Hematopoietic multipotent progenitor cell treated with erythropoietin and hydrocortisone succinate and interleukin-3 and kit ligand, for 6 days (in vitro differentiated cells): ENCODE data around the gene BCLAF3.

Source experiments
- DNase-seq: peaks from one replicate; pipeline ENCODE4 v3.0.0-alpha.2; 2015

BCLAF3 gene

GRCh38 chrX:19990556-19991349, at the start of gene BCLAF3:
Gene BCLAF3, minus strand, starts transcription at chrX:19991061. Its CDS starts 20,797 bp downstream, at chrX:19970264.
- peak; percentile 91 for DNase-seq

DNA sequence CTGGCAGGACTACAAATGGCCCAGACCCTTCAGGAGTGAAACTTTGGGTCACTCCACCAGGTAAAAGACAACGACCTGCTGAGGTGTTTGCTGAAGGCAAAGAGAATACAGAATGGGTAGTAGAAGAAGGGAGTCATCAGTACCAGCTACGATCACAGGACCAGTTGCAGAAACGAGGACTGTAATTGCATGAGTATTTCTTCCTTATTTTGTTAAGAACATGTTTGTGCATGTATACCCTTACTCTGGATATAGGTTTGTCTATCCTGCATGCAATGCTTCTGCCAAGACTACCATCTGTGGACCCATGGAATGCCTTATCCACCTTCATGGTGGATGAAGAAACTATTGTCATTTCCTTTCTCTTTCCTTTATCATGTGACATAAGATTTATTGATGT, 48.1 kb upstream of the BCLAF3 start:
- DNase-seq: no peak

GRCh38 chrX:20037186-20037585, 46.3 kb upstream of the BCLAF3 start:
- DNase-seq: no peak

- DNase-seq: no peak
Observed at GRCh38 chrX:20032201-20032600, 41.3 kb upstream of the BCLAF3 start.

GRCh38 chrX:20029728-20030127, 38.9 kb upstream of the BCLAF3 start:
- DNase-seq: peak; percentile 5

DNA sequence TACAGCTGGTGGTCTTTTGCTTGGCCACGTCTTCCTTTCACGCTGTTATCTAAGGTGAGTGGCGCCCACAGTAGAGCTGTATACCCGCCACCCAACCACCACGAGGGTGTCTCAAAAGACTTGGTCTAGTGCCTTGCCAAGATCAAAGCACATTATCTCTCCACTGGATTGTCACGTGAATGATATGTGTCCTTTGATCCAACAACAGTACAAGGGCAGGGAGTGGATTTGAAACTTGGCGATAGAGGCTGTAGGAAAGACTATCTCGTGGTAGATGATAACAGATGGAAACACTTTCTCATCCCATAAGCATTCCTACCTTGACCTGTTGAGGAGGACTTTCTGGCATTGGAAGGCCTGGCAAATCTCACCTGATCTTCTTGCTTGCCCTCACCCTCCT, 37.7 kb upstream of the BCLAF3 start:
- peak; percentile 1 for DNase-seq

DNA sequence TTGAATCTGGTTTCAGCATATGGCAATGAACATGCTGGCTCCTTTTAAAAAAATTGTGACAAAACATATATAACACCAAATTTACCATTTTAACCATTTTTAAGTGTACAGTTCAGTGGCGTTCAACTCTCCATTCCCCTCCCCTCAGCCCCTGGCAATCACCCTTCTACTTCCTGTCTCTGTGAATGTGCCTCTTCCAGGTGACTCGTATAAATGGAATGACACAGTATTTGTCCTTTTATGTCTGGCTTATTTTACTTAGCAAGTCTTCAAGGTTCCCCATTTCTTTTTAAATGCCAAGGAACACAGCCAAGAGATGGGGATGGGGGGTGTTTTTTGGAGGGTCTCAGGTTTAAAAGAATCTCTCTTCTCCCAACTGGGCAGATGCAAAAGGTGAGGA, 35.4 kb upstream of the BCLAF3 start:
- no peak for DNase-seq

DNA sequence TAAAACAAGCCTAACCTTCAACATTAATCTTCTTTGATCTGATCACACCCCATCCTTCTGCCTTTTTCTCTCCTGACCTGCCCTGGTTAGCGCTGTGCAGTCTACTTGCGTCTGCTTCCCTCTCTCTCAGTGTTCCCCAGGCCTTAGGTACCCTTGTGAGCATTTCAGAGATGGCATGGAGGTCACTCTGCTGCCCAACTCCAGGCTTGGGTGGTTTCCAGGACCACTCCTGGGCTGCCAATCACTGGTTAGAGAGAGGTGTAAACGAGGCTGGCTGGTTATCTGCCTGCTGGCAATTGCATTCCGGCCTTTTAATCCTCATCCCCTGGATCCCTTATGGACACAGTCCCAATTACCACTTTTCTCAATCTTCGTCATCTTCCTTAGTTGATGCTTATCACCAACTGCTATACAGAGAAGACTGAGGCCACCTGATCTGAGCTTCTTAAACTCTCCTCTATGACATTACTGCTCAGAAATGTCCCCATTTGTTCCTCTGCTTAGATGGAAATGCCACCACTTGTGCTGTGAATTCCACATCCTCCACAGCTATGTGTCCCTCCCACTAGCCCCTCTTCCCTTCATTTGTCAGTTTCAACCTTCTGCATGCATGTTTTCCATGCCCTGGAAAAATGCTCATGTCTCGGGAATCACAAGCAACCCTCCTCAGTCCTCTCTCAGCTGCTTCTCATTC, 29.0 kb upstream of the BCLAF3 start:
- no peak for DNase-seq

DNA sequence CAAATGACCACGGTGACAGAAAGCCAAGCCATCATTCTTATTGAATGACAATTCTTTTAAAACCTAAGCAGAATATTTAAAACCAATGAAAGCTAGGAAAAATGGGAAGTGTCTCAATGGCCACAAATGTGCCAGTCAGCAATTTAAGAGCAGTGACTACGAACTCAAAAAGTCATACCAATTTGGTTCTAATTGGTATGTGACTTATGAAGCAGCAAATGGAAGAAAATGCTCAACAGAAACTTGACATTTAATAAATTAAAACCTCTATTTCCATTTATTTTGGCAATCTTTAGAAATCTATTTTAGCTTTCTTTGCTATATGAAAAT, 25.7 kb upstream of the BCLAF3 start:
- DNase-seq: no peak

- DNase-seq: no peak
Observed at GRCh38 chrX:20015945-20016615, 25.2 kb upstream of the BCLAF3 start.

DNA sequence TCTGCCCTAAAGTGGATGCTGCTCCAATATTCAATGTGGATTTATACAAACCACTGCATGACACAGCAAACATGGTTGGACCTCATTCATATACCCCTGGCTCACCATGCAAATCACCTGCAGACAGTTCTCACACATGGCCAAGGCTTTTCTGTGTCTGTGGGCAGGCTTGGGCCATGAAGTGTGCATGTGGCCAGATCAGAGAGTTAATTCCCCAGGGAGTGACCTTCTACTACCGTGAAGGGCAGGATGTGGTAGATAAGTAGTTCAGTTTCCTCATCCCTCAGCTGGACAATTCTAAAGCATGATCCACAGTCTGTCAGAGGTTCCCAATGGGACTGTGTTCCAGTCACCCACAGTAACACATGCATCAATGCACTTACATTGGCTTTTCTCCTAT, 24.6 kb upstream of the BCLAF3 start:
- DNase-seq: no peak

- no peak for DNase-seq
Observed at GRCh38 chrX:20011608-20012007, 20.7 kb upstream of the BCLAF3 start.

DNA sequence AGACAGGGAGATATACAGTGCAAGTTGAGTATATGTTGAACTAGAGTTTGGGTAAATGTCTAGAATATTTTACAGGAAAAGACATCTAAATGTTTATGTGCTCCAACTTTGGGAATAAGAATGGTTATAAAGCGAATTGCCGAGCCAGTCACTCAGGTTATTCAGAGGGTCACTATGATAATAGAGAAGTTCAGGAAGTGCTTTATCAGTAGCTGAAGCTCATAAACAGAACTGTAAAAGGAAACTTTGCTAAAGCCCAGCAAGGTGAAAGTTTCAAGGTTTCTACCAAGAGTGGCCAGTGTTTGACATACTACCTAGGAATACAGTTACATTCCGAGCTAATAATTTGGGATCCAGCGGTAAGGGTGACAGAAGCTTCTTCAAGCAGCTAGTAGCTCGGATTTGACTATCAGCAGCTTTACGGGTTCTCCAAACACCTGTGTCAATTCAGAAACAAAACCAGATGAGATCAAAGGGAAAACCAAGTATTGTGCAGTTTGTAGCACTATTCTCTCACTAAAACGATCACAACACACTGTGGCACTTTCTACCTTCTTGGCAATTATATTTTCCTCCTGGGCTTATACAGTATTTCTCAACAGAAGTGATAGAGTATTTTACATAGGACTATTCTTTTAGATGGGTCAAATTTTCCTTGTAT, 17.2 kb upstream of the BCLAF3 start:
- DNase-seq: no peak

DNA sequence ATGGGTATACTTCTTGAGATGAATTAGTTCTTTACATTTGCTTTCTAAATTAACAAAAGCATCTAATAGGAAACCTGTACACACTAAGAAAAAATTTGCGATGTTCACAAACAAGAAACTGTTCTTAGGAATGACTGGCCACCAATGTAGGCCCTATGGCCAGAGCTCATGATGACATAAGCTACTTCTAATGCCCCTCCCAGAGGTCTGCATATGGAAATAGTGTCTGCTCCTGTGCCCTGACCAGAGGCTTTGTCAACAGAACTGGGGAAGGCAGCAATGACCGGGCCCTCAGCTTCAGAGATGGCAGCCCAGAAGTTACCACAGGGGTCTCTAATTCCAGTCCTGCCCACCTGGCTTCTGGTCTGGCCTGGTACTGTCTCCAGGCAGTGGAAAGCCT, 15.0 kb upstream of the BCLAF3 start:
- no peak for DNase-seq

DNA sequence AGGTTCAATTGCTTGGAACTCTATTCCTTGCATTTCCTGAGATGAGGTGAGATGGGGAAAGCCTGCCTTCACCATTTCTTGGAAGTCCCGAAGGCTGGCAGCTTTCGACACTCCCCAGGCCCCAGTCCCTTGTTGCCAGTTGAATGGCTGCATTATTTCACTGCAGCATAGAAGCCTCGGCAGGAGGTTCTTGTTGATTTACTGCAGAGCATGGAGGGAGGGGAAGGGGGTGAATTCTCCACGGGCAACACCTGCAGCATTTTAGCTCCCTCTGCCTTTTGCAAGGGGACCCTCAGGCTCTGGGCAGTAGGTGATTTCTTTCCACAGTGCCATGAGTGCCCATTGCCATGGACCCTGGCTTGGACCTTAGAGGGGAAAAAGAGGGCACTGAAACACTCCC, 10.7 kb upstream of the BCLAF3 start:
- no peak for DNase-seq

GRCh38 chrX:19991350-19991718, 473 bp upstream of the BCLAF3 start:
- DNase-seq: peak; percentile 3

- DNase-seq: peak; percentile 29
Observed at GRCh38 chrX:19990151-19990555, 708 bp downstream of the BCLAF3 start.

GRCh38 chrX:19987856-19988255, 3.0 kb downstream of the BCLAF3 start:
- no peak for DNase-seq

GRCh38 chrX:19986531-19986930, 4.3 kb downstream of the BCLAF3 start:
- no peak for DNase-seq

DNA sequence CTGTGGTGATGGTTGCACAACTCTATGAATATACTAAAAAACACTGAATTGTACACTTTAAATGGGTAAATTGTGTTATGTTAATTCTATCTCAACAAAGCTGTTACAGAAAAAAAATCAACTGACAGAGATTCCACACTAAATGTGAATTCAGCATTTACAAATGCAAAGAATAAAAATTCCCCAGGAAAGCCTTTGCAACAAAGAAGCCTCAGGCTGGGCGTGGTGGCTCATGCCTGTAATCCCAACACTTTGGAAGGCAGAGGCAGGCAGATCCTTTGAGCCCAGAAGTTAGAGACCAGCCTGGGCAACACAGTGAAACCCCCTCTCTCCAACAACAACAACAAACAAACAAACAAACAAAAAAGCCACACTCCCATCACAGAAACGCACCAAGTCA, 8.9 kb downstream of the BCLAF3 start:
- DNase-seq: no peak

DNA sequence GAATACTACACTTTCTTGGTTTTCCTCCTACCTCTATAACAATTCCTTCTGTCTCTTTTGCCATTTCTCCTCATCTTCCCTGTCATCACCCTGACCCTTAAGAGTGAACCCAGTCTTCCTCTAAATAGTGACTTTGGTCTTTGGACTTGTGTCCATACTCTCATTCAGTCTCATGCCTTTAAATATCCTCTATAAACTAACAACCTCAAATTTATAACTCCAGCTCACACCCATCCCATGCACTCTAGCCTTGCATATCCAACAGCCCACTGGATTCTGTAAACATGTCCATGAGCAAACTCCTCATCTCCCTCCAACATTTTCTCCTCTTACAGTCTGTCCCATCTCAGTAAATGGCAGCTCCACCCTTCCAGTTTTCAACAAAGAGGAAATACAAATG, 15.0 kb downstream of the BCLAF3 start:
- no peak for DNase-seq

- no peak for DNase-seq
Observed at GRCh38 chrX:19972984-19973383, 17.9 kb downstream of the BCLAF3 start.

- peak; percentile 31 for DNase-seq
Observed at GRCh38 chrX:19968276-19968675, 22.6 kb downstream of the BCLAF3 start.

- DNase-seq: no peak
Observed at GRCh38 chrX:19966056-19966455, 24.8 kb downstream of the BCLAF3 start.
